ENCODE data around the gene FUT3. TPM values are rescaled to one million over a fixed set of nuclear protein-coding genes. Genes with fewer than 3 reads are reported as not detected.

FUT3 gene
- total and polyA plus RNA-seq, 9 of the 15 experiments (the other 6 are each of a cell fraction or from before 2014, with no cell fraction given) = 0.09 TPM; not detected in 8

DNA sequence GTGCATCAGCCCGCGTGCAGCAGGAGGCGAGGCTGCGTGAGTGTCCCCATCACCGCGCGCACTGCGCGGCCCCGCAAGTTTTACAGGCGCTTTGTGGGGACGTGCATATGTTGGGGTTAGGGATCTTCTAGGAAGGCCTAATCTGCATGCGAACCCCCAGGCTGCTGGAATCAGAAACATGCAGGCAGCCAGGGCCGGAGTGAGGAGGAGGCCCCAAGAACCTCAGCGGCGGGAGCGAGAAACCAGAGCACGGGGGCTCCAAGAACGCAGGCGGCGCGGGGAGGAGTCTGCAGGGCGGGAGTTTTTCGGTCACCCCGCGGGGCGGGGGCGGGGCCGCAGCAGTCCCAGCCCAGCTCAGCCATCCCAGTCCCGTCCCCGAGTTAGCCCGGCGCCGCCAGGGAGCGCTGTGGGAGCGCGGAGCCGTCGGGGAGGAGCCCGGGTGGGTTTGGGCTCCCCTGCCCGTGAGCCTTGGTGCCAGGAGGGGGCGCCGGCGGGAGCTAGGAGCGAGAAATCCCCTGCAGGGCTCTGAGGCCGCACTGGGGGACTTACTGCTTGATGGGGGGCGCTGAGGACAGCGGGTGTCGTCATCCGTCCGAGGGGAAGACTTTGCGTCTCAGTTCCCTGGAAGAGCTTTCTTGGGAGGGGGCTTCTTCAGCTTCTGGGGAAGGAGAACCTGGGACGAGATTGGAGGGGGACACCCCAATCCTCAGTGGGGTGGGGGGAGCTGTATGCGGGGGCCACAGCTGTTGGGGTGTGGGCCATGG, 47.3 kb downstream of the FUT3 start (continued):
- TF ChIP-seq PHB (CRISPR knock-in tag; IDR thresholded peaks at IDR 0.05) (no peak), NONO (IDR thresholded peaks at IDR 0.05; ENCODE audit: low read depth in 2 of 2, low read length in 1 of 2) (peak in 1 of 2 experiments; percentile 71; a peak in 1 of 4 replicates), HMGN3 (IDR thresholded peaks at IDR 0.05; ENCODE audit: borderline replicate concordance, extremely low read depth, insufficient read length, low read depth, low read length) (peak; percentile 95), FIP1L1 (IDR thresholded peaks at IDR 0.05; ENCODE audit: low read depth, low read length, poor library complexity, severe bottlenecking) (peak; percentile 57), HNRNPUL1 (IDR thresholded peaks at IDR 0.05; ENCODE audit: low read length) (no peak), HDAC3 (IDR thresholded peaks at IDR 0.05; ENCODE audit: borderline replicate concordance, partially characterized antibody) (no peak), STAG1 (CRISPR knock-in tag; IDR thresholded peaks at IDR 0.05; ENCODE audit: borderline replicate concordance) (peak; percentile 74), SMAD2 (IDR thresholded peaks at IDR 0.05; ENCODE audit: low read depth, low read length) (no peak), HDAC2 (IDR thresholded peaks at IDR 0.05) (no peak), PML (IDR thresholded peaks at IDR 0.05; ENCODE audit: low read length) (no peak)
- TF ChIP-seq, protein P1, sequence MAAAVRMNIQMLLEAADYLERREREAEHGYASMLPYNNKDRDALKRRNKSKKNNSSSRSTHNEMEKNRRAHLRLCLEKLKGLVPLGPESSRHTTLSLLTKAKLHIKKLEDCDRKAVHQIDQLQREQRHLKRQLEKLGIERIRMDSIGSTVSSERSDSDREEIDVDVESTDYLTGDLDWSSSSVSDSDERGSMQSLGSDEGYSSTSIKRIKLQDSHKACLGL (CRISPR knock-in tag; IDR thresholded peaks at IDR 0.05; ENCODE audit: borderline replicate concordance, poor library complexity, severe bottlenecking) = no peak
- TF ChIP-seq, protein P2, sequence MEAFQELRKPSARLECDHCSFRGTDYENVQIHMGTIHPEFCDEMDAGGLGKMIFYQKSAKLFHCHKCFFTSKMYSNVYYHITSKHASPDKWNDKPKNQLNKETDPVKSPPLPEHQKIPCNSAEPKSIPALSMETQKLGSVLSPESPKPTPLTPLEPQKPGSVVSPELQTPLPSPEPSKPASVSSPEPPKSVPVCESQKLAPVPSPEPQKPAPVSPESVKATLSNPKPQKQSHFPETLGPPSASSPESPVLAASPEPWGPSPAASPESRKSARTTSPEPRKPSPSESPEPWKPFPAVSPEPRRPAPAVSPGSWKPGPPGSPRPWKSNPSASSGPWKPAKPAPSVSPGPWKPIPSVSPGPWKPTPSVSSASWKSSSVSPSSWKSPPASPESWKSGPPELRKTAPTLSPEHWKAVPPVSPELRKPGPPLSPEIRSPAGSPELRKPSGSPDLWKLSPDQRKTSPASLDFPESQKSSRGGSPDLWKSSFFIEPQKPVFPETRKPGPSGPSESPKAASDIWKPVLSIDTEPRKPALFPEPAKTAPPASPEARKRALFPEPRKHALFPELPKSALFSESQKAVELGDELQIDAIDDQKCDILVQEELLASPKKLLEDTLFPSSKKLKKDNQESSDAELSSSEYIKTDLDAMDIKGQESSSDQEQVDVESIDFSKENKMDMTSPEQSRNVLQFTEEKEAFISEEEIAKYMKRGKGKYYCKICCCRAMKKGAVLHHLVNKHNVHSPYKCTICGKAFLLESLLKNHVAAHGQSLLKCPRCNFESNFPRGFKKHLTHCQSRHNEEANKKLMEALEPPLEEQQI (IDR thresholded peaks at IDR 0.05) = no peak
- TF ChIP-seq, protein P3, sequence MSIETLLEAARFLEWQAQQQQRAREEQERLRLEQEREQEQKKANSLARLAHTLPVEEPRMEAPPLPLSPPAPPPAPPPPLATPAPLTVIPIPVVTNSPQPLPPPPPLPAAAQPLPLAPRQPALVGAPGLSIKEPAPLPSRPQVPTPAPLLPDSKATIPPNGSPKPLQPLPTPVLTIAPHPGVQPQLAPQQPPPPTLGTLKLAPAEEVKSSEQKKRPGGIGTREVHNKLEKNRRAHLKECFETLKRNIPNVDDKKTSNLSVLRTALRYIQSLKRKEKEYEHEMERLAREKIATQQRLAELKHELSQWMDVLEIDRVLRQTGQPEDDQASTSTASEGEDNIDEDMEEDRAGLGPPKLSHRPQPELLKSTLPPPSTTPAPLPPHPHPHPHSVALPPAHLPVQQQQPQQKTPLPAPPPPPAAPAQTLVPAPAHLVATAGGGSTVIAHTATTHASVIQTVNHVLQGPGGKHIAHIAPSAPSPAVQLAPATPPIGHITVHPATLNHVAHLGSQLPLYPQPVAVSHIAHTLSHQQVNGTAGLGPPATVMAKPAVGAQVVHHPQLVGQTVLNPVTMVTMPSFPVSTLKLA (conservative IDR thresholded peaks at IDR 0.05) = peak; percentile 92 to 93
- TF ChIP-seq, protein P4, sequence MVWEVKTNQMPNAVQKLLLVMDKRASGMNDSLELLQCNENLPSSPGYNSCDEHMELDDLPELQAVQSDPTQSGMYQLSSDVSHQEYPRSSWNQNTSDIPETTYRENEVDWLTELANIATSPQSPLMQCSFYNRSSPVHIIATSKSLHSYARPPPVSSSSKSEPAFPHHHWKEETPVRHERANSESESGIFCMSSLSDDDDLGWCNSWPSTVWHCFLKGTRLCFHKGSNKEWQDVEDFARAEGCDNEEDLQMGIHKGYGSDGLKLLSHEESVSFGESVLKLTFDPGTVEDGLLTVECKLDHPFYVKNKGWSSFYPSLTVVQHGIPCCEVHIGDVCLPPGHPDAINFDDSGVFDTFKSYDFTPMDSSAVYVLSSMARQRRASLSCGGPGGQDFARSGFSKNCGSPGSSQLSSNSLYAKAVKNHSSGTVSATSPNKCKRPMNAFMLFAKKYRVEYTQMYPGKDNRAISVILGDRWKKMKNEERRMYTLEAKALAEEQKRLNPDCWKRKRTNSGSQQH (CRISPR knock-in tag; IDR thresholded peaks at IDR 0.05) = no peak
- TF ChIP-seq, protein P5, sequence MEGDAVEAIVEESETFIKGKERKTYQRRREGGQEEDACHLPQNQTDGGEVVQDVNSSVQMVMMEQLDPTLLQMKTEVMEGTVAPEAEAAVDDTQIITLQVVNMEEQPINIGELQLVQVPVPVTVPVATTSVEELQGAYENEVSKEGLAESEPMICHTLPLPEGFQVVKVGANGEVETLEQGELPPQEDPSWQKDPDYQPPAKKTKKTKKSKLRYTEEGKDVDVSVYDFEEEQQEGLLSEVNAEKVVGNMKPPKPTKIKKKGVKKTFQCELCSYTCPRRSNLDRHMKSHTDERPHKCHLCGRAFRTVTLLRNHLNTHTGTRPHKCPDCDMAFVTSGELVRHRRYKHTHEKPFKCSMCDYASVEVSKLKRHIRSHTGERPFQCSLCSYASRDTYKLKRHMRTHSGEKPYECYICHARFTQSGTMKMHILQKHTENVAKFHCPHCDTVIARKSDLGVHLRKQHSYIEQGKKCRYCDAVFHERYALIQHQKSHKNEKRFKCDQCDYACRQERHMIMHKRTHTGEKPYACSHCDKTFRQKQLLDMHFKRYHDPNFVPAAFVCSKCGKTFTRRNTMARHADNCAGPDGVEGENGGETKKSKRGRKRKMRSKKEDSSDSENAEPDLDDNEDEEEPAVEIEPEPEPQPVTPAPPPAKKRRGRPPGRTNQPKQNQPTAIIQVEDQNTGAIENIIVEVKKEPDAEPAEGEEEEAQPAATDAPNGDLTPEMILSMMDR (IDR thresholded peaks at IDR 0.05 in 2 of 3, conservative IDR thresholded peaks at IDR 0.05 in 1 of 3; ENCODE audit: insufficient read depth in 2 of 3, low read depth in 1 of 3, low read length in 3 of 3) = peak; percentile 98 to 100 (median 99)

Measured in K562 (cell line).